Measurements from ENCODE around the gene ROCK2. TPM values are rescaled to one million over a fixed set of nuclear protein-coding genes. Genes with fewer than 3 reads are reported as not detected.
A peak's percentile ranks its signal among the peaks of the same experiment; 100 is the strongest.
"Not testable (repeated sequence)": the region's sequence is repeated elsewhere in the genome, so short reads cannot be mapped to it uniquely, and the experiment has no call there.

ROCK2 gene
- total and polyA plus RNA-seq, 2 donors (not counting 1 experiment from before 2014, with no cell fraction given): 32.0 to 58.1 TPM

DNA sequence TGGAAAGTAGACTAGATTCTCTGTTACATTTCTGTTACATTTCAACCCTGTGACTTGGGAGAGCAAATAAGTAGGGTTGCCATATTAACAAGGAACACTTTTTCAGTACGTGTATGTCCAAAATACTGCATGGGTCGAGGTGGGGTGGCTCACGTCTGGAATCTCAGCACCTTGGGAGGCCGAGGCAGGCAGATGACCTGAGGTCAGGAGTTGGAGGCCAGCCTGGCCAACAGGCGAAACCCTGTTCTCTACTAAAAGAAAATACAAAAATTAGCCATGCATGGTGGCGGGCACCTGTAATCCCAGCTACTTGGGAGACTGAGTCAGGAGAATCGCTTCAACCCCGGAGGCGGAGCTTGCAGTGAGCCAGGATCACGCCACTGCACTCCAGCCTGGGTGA is 178.0 kb downstream of the ROCK2 start:
- Histone ChIP-seq H3K79me2 (ENCODE audit: control insufficient read depth, insufficient read depth, low read length) (no peaks in the 10 kb centered on the region), H3K9me3 (ENCODE audit: control insufficient read depth, insufficient read depth, low read depth, low read length) (no peaks in the 10 kb centered on the region), H3K4me1 (ENCODE audit: control insufficient read depth, extremely low read depth, insufficient read depth, low read length) (peaks cover 2% of the 10 kb centered on the region), H3K36me3 (ENCODE audit: control insufficient read depth, insufficient read depth, low read length) (no peaks in the 10 kb centered on the region), H3K27me3 (ENCODE audit: control insufficient read depth, insufficient read depth, low read length) (no peaks in the 10 kb centered on the region), H3K4me2 (ENCODE audit: extremely low read depth, insufficient read depth, low read length) (no peak overlapping the region), H3K9ac (ENCODE audit: insufficient read depth, low read length) (no peak overlapping the region), H3K27ac (ENCODE audit: insufficient read depth, low read length) (no peak overlapping the region), H3K4me3 (replicated peaks in 1 of 4; ENCODE audit: control extremely low read depth in 1 of 4, insufficient read depth in 1 of 4, low read depth in 3 of 4, low read length in 4 of 4) (no peak overlapping the region), H2AFZ (ENCODE audit: low read length) (no peak overlapping the region), H4K20me1 (ENCODE audit: control insufficient read depth, extremely low read depth, insufficient read depth, low read length) (no peaks in the 10 kb centered on the region)
- DNase-seq (ENCODE audit: low read depth in 2 of 2): no peak
- no peak for TF ChIP-seq EZH2 (IDR thresholded peaks at IDR 0.05; ENCODE audit: low read length, missing control alignments)
- no peak for TF ChIP-seq CTCF (conservative IDR thresholded peaks at IDR 0.05 in 1 of 2, IDR thresholded peaks at IDR 0.05 in 1 of 2; ENCODE audit: low read depth in 1 of 2, low read length in 2 of 2)

DNA sequence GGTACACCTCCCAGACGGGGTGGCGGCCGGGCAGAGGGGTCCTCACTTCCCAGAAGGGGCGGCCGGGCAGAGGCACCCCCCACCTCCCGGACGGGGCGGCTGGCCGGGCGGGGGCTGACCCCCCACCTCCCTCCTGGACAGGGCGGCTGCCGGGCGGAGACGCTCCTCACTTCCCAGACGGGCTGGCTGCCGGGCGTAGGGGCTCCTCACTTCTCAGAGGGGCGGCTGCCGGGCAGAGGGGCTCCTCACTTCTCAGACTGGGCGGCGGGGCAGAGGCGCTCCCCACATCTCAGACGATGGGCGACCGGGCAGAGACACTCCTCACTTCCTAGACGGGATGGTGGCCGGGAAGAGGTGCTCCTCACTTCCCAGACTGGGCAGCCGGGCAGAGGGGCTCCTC is 179.4 kb downstream of the ROCK2 start:
- not testable (repeated sequence) for H4K20me1 ChIP-seq (ENCODE audit: control insufficient read depth, extremely low read depth, insufficient read depth, low read length); H3K4me1 ChIP-seq (ENCODE audit: control insufficient read depth, extremely low read depth, insufficient read depth, low read length); H3K36me3 ChIP-seq (ENCODE audit: control insufficient read depth, insufficient read depth, low read length); DNase-seq (ENCODE audit: low read depth in 2 of 2); H3K9me3 ChIP-seq (ENCODE audit: control insufficient read depth, insufficient read depth, low read depth, low read length); H3K79me2 ChIP-seq (ENCODE audit: control insufficient read depth, insufficient read depth, low read length); H3K9ac ChIP-seq (ENCODE audit: insufficient read depth, low read length); H3K4me2 ChIP-seq (ENCODE audit: extremely low read depth, insufficient read depth, low read length); H3K27ac ChIP-seq (ENCODE audit: insufficient read depth, low read length); H2AFZ ChIP-seq (ENCODE audit: low read length); H3K27me3 ChIP-seq (ENCODE audit: control insufficient read depth, insufficient read depth, low read length); H3K4me3 ChIP-seq (replicated peaks in 1 of 4; ENCODE audit: control extremely low read depth in 1 of 4, insufficient read depth in 1 of 4, low read depth in 3 of 4, low read length in 4 of 4)

DNA sequence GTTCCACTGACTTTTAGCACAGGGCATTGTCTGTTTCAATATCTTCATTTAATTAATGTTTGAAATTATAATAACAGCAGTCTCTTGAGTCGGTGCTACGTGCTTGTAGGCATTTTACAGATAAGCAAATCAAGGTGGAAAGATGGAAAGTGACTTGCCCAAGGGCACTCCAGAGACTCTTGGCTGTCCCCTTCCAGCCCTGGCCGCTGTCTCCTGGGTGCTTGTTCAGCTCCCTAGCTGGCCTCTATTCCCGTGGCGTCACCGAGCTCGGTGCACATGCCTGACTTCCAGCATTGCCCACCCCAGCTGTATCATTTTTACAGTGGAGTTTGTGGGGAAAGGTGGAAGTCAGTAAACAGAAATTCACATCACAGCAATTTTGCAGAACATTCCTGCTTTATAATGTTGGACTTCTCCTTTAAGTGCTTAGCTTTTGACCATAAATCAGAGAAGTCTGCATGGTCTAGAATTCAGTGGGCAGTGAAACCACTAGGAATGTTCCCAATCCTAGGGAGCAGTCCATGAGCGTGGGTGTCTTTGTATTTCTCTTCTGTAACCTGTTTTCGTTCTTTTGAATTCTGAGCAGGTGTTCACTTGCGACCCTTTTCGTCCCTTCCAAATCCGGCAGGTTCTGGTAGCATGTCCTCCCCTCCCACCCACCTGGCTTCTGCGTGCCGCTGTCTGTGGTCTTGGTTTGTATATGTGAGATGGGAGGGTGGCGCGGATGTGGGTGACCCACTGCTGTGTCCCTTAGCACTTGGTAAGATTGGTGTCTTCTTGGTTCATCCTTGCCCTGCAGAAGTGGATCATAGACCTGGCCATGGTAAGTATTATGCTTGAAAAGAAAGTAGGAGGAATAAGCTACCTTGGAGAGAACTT is 180.8 kb downstream of the ROCK2 start:
- DNase-seq (ENCODE audit: low read depth in 2 of 2): peak in 1 of 2 donors; percentile 39
- Histone ChIP-seq H3K4me2 (ENCODE audit: extremely low read depth, insufficient read depth, low read length) (no peak overlapping the region), H3K36me3 (ENCODE audit: control insufficient read depth, insufficient read depth, low read length) (no peaks in the 10 kb centered on the region), H3K9me3 (ENCODE audit: control insufficient read depth, insufficient read depth, low read depth, low read length) (no peaks in the 10 kb centered on the region), H3K9ac (ENCODE audit: insufficient read depth, low read length) (no peak overlapping the region), H4K20me1 (ENCODE audit: control insufficient read depth, extremely low read depth, insufficient read depth, low read length) (no peaks in the 10 kb centered on the region), H3K79me2 (ENCODE audit: control insufficient read depth, insufficient read depth, low read length) (no peaks in the 10 kb centered on the region), H3K4me3 (replicated peaks in 1 of 4; ENCODE audit: control extremely low read depth in 1 of 4, insufficient read depth in 1 of 4, low read depth in 3 of 4, low read length in 4 of 4) (no peak overlapping the region), H2AFZ (ENCODE audit: low read length) (no peak overlapping the region), H3K4me1 (ENCODE audit: control insufficient read depth, extremely low read depth, insufficient read depth, low read length) (no peaks in the 10 kb centered on the region), H3K27me3 (ENCODE audit: control insufficient read depth, insufficient read depth, low read length) (no peaks in the 10 kb centered on the region), H3K27ac (ENCODE audit: insufficient read depth, low read length) (no peak overlapping the region)
- TF ChIP-seq CTCF (conservative IDR thresholded peaks at IDR 0.05 in 1 of 2, IDR thresholded peaks at IDR 0.05 in 1 of 2; ENCODE audit: low read depth in 1 of 2, low read length in 2 of 2): no peak
- TF ChIP-seq EZH2 (IDR thresholded peaks at IDR 0.05; ENCODE audit: low read length, missing control alignments): no peak
